Prostate gland (tissue), 2 donors: Measurements from ENCODE around the gene GLCE. TPM values are rescaled to one million over a fixed set of nuclear protein-coding genes. Genes with fewer than 3 reads are reported as not detected.

Source experiments
- DNase-seq: peaks from one replicate; pipeline ENCODE4 v3.0.0-alpha.2; 2019; ENCODE audit warnings: low spot score
- H3K27ac ChIP-seq, 2 donors: fragments of 200-600 bp; sonication (generic); 2 replicates each; pipeline ENCODE4 v1.5.1; 2017 to 2019
- H3K27me3 ChIP-seq: fragments of 200-600 bp; sonication (generic); replicated peaks from 2 replicates; pipeline ENCODE4 v1.5.1; 2019; ENCODE audit not compliant: insufficient read depth
- H3K36me3 ChIP-seq, 2 donors: fragments of 200-600 bp; sonication (generic); 1 replicate in 1 of 2; 2 replicates in 1 of 2; pipeline versions ENCODE4 v1.5.1 to v1.8.1; 2017 to 2019
- H3K4me1 ChIP-seq: fragments of 200-600 bp; sonication (generic); replicated peaks from 2 replicates; pipeline ENCODE4 v1.5.1; 2019
- H3K4me3 ChIP-seq, 2 donors: fragments of 200-600 bp; sonication (generic); 2 replicates each; pipeline ENCODE4 v1.5.1; 2017 to 2019
- H3K9me3 ChIP-seq: fragments of 200-600 bp; sonication (generic); 2 replicates; pipeline ENCODE4 v1.5.1; 2017
- CTCF ChIP-seq, 4 experiments: fragments of 200-600 bp in 2 of 4; fragments of 450-650 bp in 2 of 4; sonication (generic) in 2 of 4; IDR thresholded peaks; 1 replicate in 3 of 4; 2 replicates in 1 of 4; pipeline ENCODE4 v1.5.1; 2016 to 2019; ENCODE audit warnings: antibody characterized with exemption in 4 of 4, mild to moderate bottlenecking in 2 of 4, moderate library complexity in 2 of 4
- POLR2A ChIP-seq: fragments of 450-650 bp; IDR thresholded peaks from one replicate; pipeline ENCODE4 v1.6.1; 2016; ENCODE audit warnings: antibody characterized with exemption, mild to moderate bottlenecking
- POLR2AphosphoS5 ChIP-seq: sonication (generic); formaldehyde crosslinking; IDR thresholded peaks from one replicate; pipeline ENCODE4 v1.6.1; 2017; ENCODE audit warnings: antibody characterized with exemption
- WGBS: methylation state at CpG from one replicate; pipeline ENCODE4 v1.1.5; 2018; 5-methylcytosine and 5-hydroxymethylcytosine counted together
- intact Hi-C: fragments of 100-400 bp; cut with DNase I; formaldehyde crosslinking; loops from one replicate; pipeline ENCODE4 v1.14.2; 2022
- total RNA-seq, 2 donors: library from RNA; depleted of rRNA; stranded (reverse); fragments of >200 nt; gene quantifications; one replicate each; pipeline ENCODE4 v1.1.0, GENCODE V29; 2016

The GLCE gene
- total RNA-seq, 2 donors from 2014 or later = 17.4 TPM

GRCh38 chr15:69117431-69117871 lies 43.0 kb upstream of the GLCE start:
- no peak for DNase-seq
- TF ChIP-seq POLR2A = no peak
- TF ChIP-seq CTCF (IDR thresholded peaks at IDR 0.05) = no peak
- TF ChIP-seq POLR2AphosphoS5 = no peak
- Histone ChIP-seq H3K36me3 (no peaks in the 10 kb centered on the region), H3K27ac (no peak overlapping the region), H3K27me3 (no peaks in the 10 kb centered on the region), H3K9me3 (no peaks in the 10 kb centered on the region), H3K4me3 (no peak overlapping the region), H3K4me1 (no peaks in the 10 kb centered on the region)
- WGBS = 28% methylated on average over 7 of the region's 7 CpGs
- intact Hi-C loops = no loop called here

DNA sequence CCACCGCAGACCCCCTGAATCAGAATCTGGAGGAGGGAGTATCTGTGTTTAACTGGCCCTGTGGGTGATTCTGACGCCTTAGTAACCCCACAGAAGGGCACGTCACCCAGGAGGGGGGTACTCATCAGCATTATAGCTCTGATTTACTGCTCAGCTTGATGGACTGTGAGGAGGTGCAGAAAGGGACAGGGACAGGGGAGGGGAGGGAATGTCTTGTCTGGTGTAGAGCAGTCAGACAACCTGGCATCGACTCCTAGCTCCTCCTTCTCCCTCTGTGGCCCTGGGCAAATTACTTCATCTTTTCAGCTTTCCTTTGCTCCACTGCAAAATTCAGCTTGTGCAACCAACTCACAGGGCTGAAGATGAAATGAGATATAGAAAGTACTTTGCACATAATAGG lies 42.3 kb upstream of the GLCE start:
- intact Hi-C loops = no loop called here
- WGBS = 41% methylated on average over 4 of the region's 4 CpGs
- TF ChIP-seq POLR2A (no peak), POLR2AphosphoS5 (no peak), CTCF (IDR thresholded peaks at IDR 0.05) (no peak)
- H3K4me3 ChIP-seq = no peak overlapping the region
- no peaks in the 10 kb centered on the region for H3K27me3 ChIP-seq
- no peak overlapping the region for H3K27ac ChIP-seq
- H3K9me3 ChIP-seq = no peaks in the 10 kb centered on the region
- no peak for DNase-seq
- no peaks in the 10 kb centered on the region for H3K4me1 ChIP-seq
- H3K36me3 ChIP-seq = no peaks in the 10 kb centered on the region

DNA sequence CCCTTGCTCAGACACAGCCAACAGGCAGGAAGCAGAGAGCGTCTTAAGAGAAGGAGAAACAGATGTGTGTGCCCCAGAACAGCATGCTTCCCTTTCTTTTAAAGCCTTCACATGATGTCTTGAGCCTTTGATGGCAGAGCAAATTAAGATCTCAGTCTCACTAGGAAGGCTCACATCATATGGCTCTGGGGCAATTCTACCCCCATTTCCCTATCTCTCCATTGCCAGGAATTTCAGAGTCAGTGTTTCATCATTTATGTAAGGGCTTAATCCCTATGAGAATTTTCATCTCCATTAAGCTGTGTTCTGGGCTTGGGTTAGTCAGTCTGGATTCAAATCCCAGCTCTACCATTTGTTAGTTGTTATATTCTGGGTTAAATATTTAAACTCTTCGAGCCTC lies 41.4 kb upstream of the GLCE start:
- Histone ChIP-seq H3K4me1 (no peaks in the 10 kb centered on the region), H3K9me3 (no peaks in the 10 kb centered on the region), H3K27ac (no peak overlapping the region), H3K4me3 (no peak overlapping the region), H3K36me3 (no peaks in the 10 kb centered on the region), H3K27me3 (no peaks in the 10 kb centered on the region)
- DNase-seq = no peak
- intact Hi-C loops = no loop called here
- TF ChIP-seq POLR2AphosphoS5 = no peak
- no peak for TF ChIP-seq CTCF (IDR thresholded peaks at IDR 0.05)
- no peak for TF ChIP-seq POLR2A
- 81% methylated on average over 2 of the region's 2 CpGs for WGBS

GRCh38 chr15:69119683-69120395 lies 40.6 kb upstream of the GLCE start:
- WGBS = 44% methylated on average over 5 of the region's 5 CpGs

More at GRCh38 chr15:69119683-69120395, 40.6 kb upstream of the GLCE start:
- H3K27me3 ChIP-seq = no peaks in the 10 kb centered on the region
- no peaks in the 10 kb centered on the region for H3K36me3 ChIP-seq
- no peaks in the 10 kb centered on the region for H3K4me1 ChIP-seq
- TF ChIP-seq POLR2AphosphoS5 (no peak), CTCF (IDR thresholded peaks at IDR 0.05) (no peak), POLR2A (no peak)
- H3K27ac ChIP-seq = no peak overlapping the region
- intact Hi-C loops = no loop called here
- no peak for DNase-seq
- H3K9me3 ChIP-seq = no peaks in the 10 kb centered on the region
- H3K4me3 ChIP-seq = no peak overlapping the region
